ENCODE results near the gene RBL1.
"Not testable (repeated sequence)": the region's sequence is repeated elsewhere in the genome, so short reads cannot be mapped to it uniquely, and the experiment has no call there.

RBL1 gene

DNA sequence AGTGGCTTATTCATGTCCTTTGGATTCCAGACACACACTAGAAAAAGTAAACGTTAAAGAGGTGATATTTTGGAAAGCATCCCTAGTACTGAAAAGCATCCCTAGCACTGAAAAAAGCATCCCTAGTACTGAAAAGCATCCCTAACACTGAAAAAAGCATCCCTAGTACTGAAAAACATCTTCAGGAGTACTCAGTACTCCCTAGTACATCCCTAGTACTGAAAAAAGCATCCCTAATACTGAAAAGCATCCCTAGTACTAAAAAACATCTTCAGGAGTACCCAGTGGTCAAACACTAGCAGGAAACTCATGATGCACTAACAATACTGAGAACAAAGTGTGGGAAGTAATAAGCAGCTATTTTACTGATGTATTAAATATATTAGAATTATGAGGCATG is 98.7 kb downstream of the RBL1 start:
- DNase-seq (ENCODE audit: low read depth) = no peak

DNA sequence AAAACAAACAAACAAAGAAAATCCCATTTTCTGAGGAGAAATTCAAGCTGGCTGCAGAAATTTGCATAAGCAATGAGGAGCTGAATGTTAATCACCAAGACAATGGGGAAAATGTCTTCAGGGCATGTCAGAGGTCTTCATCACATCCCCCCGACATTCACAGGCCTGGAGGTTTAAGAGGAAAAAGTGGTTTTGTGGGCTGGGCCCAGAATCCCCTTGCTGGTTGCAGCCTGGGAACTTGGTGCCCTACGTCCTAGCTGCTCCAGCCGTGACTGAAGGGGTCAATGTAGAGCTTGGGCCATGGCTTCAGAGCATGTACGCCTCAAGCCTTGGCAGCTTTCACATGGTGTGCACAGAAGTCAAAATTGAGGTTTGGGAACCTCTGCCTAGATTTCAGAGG is 101.6 kb downstream of the RBL1 start:
- not testable (repeated sequence) for DNase-seq (ENCODE audit: low read depth)

DNA sequence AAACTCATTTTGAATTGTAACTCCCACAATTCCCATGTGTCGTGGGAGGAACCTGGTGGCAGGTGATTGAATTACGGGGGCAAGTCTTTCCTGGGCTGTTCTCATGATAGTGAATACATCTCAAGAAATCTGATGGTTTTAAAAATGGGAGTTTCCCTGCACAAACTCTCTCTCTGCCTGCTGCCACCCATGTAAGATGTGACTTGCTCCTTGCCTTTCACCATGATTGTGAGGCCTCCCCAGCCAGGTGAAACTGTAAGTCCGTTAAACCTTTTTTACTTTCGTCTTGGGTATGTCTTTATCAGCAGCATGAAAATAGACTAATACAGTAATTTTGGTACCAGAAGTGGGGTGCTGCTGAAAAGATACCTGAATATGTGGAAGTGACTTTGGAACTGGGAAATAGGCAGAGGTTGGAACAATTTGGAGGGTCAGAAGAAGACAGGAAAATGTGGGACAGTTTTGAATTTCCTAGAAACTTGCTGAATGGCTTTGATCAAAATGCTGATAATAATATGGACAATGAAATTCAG is 102.9 kb downstream of the RBL1 start:
- DNase-seq (ENCODE audit: low read depth) = no peak

- no peak for DNase-seq (ENCODE audit: low read depth)
These were observed 104.1 kb downstream of the RBL1 start for GRCh38 chr20:36991703-36992102.

DNA sequence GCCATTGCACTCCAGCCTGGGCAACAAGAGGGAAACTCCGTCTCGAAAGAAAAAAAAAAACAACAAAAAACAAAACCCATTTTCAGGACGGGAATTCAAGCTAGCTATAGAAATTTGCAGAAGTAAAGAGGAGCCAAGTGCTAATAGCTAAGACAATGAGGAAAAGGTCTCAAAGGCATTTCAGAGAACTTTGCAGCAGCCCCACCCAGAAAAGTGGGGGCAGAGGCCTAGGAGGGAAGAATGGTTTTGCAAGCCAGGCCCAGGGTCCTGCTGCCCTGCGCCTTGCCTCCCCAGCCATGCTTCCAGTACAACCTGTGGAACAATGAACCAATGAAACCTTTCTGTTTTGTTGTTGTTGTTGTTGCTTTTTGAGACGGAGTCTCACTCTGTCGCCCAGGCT is 106.0 kb downstream of the RBL1 start:
- no peak for DNase-seq (ENCODE audit: low read depth)

DNA sequence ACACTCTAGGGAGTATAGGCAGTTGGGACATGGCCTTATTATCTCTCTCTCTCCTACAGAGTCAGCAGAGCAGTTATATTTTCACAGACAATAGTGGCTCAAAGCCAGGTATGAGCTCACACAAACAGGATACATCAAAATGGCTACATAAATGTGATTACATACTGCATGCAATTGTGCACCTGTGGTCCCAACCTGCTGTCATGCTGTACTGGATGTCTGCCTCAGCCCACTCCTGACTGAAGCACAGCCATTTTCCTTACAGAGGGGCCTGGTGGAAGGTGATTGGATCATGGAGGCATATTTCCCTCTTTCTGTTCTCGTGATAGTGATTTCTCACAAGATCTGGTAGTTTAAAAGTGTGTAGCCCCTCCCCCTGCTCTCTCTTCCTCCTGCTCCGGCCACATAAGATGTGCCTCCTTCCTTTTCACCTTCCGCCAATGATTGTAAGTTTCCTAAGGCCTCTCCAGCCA is 107.3 kb downstream of the RBL1 start:
- peak; percentile 14 for DNase-seq (ENCODE audit: low read depth)

GRCh38 chr20:36984257-36984638 is 111.5 kb downstream of the RBL1 start:
- no peak for DNase-seq (ENCODE audit: low read depth)

GRCh38 chr20:36975099-36975818 is 120.5 kb downstream of the RBL1 start:
- DNase-seq (ENCODE audit: low read depth) = no peak

GRCh38 chr20:36974660-36975059 is 121.1 kb downstream of the RBL1 start:
- DNase-seq (ENCODE audit: low read depth) = no peak

- no peak for DNase-seq (ENCODE audit: low read depth)
These were observed 124.7 kb downstream of the RBL1 start for GRCh38 chr20:36971103-36971502.

DNA sequence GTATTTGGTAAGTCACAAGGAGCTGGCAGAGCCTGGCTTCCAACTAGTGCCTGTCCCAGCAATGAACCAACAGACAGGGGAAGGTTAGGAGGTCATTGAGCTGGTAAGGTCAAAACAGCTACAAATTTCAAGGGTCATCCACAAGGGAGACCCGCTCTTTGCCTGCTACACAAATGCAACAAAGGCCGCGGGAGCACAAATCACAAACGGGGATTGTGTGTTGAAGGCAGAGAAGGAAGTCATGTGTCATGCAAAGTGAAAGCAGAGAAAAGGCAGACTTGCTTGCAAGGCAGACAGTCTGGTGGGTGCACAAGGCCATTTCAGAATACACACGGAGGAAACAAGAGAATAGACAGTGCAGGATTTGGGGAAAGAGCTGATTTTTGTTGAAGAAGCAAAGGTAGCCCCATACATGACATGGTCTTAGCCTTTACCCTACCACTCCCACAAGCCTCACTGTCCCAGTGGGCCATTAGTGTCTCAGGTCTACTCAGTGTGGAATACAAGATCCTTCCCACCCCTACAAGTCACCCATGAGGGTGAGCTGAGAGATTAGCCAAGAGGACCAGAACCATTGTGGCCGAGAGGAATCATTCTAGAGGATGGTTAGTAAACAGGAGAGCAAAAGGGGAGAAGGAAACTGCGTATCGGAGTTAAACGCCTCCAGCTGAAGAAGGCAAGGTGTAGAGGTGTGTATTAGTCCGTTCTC is 126.2 kb downstream of the RBL1 start:
- no peak for DNase-seq (ENCODE audit: low read depth)

DNA sequence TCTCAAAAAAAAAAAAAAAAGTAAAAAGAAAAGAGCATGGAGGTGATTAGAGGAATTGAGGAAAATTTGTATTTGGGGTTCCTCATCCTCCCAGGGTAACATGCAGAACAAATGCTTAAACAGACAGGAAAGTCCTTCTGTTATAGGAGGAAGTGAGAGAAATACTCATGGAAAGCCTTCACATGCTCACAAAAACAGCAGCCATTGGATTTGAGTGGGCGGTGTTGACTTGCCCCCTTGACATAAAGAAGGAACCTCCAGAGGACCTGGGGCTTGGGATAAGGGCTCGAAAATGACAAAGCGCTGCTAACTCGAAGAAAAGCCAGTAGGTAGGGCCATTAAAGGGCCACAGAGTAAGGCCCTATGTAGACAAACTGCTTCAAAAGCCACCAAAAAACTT is 126.7 kb downstream of the RBL1 start:
- no peak for DNase-seq (ENCODE audit: low read depth)

DNA sequence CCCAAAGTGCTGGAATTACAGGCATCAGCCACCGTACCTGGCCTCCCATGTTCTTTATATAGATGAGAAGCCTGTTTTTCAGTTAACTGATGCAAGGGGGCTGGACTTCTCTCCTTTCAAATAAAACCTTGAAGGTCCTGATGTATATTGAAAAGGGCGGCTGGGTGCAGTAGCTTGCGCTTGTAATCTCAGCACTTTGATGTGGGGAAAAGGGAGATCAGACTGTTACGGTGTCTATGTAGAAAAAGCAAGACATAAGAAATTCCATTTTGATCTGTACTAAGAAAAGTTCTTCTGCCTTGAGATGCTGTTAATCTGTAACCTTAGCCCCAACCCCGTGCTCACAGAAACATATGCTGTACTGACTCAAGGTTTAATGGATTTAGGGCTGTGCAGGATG is 128.2 kb downstream of the RBL1 start:
- no peak for DNase-seq (ENCODE audit: low read depth)

DNA sequence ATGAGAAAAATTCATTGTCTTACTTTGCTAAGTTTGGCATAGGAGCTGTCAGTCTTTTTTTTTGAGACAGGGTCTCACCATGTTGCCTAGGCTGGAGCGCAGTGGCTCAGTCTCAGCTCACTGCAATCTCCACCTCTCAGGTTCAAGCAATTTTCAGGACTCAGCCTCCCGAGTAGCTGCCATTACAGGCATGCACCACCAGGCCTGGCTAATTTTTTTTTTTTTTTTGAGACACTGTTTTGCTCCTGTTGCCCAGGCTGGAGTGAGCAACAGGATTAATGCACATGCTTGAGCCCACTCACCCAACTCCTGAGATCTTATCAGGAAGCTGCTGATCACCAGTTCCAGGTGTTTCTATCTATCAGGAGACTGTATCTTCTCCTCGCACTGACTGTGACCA is 128.8 kb downstream of the RBL1 start:
- DNase-seq (ENCODE audit: low read depth) = not testable (repeated sequence)

- DNase-seq (ENCODE audit: low read depth) = not testable (repeated sequence)
These were observed 133.3 kb downstream of the RBL1 start for GRCh38 chr20:36962354-36962941.

DNA sequence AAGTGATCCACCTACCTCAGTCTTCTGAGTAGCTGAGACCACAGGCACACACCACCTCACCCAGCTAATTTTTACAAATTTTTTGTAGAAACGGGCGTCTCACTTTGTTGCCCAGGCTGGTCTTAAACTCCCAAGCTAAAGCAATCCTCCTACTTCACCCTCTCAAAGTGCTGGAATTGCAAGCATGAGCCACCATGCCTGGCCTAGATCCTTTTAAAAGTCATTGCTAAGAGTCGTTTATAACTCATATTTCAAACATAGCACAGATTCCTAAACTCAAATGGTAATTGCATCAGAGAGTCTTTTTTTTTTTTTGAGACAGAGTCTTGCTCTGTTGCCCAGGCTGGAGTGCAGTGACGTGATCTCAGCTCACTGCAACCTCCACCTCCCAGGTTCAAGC is 136.6 kb downstream of the RBL1 start:
- DNase-seq (ENCODE audit: low read depth) = no peak

DNA sequence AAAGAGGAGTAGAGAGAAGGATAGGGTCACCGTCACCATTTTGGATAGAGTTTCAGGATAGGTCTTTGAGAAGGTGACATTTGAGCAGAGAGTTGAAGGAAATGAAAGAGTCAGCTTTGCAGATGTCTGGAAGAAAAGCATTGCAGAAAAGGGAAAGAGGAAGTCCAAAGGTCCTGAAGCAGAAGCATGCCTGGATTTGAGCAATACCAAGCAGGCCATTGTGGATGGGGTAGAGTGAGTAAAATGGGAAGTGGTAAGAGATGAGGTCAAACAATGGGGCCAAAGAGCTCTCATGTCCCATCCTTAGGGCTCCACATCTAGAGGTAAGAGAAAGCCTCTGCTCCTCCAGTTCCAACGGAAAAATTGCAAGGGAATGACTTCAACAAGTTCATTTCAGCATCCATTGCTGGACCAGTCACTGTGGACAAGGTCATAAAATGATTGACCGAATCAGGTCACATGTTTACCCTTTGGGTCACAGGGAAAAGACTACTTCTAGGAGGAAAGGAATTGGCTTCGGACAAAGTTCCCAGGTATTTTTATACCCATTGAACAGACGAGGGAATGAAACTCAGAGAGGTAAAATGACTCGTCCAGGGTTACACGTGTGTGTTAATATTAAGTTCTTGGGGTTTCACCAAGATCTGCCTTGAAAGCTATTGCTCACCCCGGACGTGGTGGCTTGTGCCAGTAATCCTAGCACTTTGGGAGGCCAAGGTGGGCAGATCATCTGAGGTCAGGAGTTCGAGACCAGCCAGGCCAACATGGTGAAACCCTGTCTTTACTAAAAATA is 137.7 kb downstream of the RBL1 start:
- DNase-seq (ENCODE audit: low read depth) = no peak

- no peak for DNase-seq (ENCODE audit: low read depth)
These were observed 139.1 kb downstream of the RBL1 start for GRCh38 chr20:36956674-36957073.

- DNase-seq (ENCODE audit: low read depth) = no peak
These were observed 139.8 kb downstream of the RBL1 start for GRCh38 chr20:36956016-36956415.

DNA sequence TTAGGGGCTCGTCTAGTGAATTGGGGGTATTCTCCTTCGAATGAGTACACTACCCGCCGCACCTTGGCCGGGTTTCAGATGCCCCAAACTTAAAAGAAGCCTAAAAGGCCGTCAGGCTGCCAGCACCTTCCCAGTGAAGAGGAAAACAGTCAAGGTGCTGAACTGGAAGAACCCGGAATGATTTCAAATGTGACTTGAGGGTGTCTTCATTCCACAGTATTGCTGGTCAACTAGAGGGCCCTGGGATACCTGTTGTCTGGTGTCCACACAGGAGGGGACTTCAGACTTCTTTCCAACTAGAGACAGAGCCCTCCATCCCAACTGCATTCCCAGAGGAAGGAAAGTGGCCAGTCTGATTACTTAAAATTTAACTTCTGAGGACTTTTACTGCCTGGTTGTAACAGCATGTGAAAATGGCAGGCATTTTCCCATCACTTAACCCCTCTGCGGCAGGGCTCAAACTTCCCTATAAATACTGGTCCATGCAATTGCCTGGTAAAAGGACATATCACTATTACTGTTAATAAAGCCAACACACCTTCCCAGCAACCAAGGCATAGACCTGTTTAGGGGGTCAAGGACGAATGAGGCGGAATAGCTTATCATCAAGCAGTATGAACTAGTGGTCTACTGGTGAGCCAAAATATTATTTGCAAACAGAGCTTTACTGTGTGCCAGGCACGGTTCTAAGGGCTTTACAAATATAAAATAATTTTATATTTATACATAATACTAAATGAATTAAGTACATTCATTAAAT is 143.6 kb downstream of the RBL1 start:
- DNase-seq (ENCODE audit: low read depth) = no peak

DNA sequence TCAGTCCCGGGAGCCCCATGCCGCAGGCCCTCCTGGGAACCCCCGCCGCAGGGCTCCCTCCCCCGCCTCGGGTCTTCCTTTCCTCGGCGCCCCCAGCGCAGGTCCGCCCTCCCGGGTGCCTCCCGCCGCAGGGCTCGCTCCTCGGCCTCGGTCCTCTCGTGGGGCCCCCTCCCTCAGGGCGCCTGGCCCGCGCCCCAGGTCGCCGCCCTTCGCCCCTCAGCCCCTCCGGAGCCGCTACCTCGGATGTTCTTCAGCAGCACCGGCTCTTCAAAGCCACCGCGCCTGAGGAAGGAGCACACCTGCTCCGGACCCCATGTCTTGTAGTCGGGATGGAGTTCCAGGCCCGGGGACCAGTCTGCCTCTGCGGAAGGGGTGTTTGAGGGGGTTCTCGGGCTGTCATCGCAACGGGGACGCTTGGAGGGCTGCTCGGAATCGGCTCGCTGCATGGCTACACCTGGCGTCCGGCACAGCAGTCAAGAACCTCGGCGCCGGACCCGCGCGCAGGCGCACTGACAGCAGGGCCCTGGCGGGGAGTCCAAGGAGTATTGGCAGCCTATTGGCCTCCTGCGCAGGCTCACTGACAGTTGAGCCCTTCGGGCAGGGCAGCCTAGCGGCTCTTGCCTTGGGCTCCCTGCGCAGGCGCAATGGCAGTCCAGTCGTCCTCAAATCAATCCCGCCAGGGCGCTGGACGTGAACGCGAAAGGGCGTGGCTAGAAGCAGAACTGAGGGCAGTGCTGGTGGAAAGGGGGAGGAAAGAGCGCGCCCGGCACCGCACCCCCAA is 144.4 kb downstream of the RBL1 start, which contains the start of gene SAMHD1:
SAMHD1 (minus strand) TSS at position 511 of the 781 bp plus-strand sequence; CDS start at position 446, 65 bp downstream.
- peak; percentile 91 for DNase-seq (ENCODE audit: low read depth)
